Kidney glomerular epithelial cell (primary cell): ENCODE measurements around the gene MARCKS.

Source experiments
- DNase-seq: peaks from one replicate; lab custom pipeline; 2025; lab: John Stamatoyannopoulos, UW

MARCKS gene

DNA sequence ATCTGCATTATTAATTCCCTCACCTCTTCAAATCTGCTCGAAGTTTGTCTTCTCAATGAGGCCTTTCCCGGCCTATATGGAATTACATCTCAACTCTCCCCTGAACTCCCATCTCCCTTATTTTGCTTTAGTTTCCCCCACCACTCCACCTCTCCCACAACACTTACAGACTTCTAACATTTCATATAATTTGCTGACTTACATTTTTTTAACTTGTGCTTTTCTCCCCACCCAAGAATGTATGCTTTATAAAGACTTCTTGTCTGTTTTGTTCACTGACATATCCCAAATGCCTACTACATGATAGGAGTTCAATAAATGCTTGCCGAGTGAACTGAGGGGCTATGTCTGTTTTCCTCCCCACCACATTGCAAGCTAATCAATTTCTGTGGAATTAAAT is 3.9 kb upstream of the MARCKS start:
- no peak for DNase-seq

GRCh38 chr6:113854531-113855499 is 2.3 kb upstream of the MARCKS start:
- peak; percentile 38 for DNase-seq

DNA sequence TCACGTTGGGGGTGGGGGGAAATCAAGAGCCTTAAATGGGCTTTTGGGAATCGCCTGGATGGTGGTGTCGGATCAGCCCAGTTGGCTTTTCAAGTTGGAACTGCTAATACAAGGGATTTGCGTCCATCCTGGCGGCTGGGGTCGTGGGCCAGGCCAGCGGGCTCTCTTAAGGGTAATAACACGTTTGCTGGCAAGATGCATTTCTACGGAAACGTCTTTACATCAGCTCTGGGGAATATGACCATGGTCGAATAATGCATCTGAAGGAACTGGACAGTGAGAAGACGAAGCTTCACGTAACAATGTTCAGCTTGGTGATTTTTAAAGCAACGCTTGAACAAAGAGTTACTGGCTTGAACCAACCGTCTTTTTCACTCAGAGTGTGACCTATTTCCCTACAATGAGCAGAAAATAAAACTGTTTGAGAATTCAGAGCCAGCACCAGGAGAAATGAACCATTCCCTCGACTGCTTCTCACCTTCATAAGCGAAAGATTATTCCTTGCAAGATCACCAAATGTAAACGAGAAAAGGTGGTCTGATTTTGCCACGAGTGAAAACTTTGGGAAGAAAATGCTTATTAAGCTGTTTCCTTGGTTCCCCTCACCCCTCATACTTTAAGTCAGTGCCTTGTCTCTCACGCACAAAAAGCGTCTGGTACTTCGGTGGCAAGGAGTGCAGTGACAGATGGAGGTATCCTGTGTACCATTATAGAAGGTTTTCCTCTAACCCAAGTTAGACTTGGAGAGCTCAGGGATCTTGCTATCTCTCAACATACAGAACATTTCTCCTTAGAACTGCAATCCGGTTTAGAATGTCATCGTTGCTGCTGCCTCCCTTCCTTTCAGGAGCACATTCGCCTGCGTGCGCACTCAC is 1.4 kb upstream of the MARCKS start:
- peak; percentile 65 for DNase-seq

GRCh38 chr6:113856375-113856624 is 845 bp upstream of the MARCKS start:
- no peak for DNase-seq

DNA sequence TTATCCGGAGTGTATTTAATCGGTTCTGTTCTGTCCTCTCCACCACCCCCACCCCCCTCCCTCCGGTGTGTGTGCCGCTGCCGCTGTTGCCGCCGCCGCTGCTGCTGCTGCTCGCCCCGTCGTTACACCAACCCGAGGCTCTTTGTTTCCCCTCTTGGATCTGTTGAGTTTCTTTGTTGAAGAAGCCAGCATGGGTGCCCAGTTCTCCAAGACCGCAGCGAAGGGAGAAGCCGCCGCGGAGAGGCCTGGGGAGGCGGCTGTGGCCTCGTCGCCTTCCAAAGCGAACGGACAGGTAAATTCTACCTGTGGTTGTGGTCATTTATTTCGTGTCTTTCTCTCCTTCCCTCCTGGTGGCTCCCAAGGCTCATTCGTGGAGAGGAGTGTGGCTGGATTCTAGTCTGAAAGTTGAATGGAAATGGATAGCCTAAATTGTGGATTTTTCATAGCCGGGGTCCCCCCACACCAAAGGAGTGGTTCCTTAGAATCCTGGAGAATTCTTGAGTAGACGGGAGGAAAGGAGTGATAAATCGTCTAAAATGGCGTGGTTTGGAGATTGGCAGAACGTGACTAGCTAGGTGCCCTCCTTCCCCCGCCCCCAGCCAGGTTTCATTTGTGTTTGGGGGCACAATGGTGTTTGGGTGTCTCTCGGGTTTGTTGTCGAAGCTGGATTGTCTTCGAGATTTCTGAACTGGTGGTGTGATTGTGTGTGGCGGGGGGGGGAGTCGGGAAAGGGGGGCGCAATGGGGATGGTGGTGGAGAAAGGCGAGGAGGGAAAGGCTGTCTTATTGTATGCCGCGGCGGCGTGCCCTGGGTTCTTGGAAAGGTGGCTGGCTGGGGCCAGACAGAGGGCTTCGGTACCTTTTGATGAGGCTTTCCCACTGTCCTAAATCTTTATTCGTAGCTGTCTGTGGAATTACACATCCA is 673 bp downstream of the MARCKS start:
- peak; percentile 57 for DNase-seq

DNA sequence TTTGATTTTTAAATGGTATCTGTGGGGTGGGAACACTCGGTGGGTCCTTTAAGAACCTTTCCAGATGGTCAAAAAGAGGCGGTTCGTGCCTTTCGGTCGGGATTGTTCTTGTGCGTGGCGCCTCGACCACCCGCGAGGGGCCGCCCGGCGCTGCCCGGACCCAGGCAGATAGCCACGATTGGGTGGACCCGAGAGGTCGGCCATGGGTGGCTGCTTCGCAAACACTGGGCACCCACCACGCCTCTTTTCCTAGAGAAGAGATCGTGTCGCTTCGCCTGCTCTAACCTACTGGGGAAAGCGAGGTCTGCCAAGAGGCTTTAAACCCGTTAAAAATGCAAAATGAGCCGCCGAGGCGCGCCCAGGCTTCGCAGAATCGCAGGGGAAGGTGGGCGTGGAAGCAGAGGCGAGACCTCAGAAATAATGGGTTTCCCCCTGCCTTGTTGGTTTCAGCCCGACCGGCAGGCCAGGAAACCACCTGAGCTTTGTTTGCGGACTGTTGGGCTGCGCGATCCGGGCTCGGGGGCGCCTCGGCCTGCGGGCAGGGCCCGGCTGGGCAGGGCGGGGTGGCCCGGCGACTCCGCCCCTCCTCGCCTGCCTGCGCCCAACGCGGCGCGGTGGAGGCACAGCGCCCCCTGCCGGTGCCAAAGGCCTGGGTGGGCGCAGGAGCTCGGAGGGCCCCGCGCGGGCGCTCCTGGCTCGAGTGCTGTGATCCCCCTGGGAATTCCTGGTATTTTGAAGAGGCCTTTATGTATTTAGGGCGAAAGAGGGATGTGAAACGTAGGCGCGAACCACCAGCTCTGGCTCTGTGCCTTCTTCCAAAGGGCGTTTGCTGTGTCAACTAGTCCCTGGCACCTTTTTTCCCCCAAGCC is 1.6 kb downstream of the MARCKS start:
- DNase-seq: peak; percentile 86

- no peak for DNase-seq
Observed at GRCh38 chr6:113859349-113860180, 2.4 kb downstream of the MARCKS start.

- DNase-seq: no peak
Observed at GRCh38 chr6:113860181-113860955, 3.2 kb downstream of the MARCKS start.

- DNase-seq: no peak
Observed at GRCh38 chr6:113862112-113862511, 5.0 kb downstream of the MARCKS start.

GRCh38 chr6:113870917-113871316 is 13.8 kb downstream of the MARCKS start:
- no peak for DNase-seq

DNA sequence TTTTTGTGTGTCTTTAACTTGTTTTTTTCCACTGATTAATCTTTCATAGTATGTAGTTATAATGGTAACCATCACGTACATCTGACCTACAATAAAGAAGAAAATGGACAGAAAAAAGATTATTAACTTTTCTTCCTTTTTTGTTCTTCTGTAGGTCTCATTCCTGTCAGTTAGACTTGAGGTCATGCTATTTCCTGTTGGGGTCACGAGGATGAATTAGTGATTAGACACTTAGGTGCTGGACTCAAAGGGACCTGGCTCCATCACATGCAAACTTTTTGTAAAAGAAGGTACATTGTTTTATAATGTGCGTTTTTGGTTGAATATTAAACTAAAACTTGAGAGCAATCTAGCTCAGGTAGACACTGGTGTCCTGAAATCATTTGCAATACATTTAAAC is 14.8 kb downstream of the MARCKS start:
- DNase-seq: no peak

DNA sequence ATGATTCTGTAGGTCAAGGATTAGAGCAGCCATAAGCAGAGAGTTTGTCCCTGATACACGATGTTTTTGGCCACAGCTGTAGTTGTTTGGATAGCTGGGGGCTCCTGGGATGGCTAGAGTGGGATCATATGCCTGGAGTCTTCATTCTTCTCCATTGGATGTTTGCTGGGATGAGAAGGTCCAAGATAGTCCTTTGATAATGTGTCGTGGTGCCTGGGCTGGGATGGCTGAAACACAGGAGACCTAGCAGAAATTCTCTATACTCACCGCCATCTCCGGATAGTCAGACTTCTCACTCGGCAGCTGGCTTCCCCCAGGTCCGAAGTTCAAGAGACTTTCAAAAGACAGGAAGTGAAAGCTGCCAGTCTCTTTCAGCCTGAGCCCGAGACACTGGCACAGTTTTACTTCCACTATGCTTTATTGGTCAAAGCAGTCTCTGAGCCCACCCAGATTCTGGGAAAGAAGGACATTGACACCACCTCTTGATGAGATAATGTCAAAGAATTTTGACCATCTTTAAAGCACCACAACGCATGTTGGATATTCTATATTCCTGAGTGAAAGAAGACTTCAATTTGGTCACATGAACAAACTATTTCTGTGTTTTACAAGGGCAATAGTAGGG is 16.0 kb downstream of the MARCKS start:
- no peak for DNase-seq

- DNase-seq: peak; percentile 45
Observed at GRCh38 chr6:113875470-113875869, 18.3 kb downstream of the MARCKS start.

GRCh38 chr6:113876695-113877094 is 19.6 kb downstream of the MARCKS start:
- DNase-seq: no peak

GRCh38 chr6:113879186-113880096 is 22.3 kb downstream of the MARCKS start:
- peak; percentile 80 for DNase-seq

DNA sequence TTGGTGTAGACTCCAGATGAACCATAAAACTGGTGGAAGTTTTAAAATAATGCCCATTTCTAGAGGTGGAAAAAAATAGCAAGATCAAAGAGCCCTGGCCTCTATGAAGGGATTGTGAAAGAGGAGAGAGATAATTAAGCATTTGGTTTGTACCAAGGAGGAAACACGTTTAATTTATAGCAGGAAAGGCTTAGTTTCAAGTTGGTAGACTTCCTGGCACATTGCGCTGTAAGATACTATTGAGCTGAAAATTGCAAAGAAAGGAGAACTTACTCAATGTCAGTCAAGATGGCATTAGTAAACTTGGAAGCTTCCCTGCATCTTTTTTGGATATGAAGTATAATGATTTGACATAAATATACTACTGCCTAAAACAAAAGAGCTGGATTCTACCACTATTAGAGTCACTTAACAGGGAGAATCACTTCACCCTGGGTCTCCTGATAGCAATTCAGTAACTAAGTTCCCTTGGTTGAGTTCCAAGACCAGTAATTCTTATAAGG is 24.4 kb downstream of the MARCKS start:
- DNase-seq: no peak

- DNase-seq: no peak
Observed at GRCh38 chr6:113882336-113883022, 25.3 kb downstream of the MARCKS start.
